Measurements from ENCODE around the gene PYGB. TPM values are rescaled to one million over a fixed set of nuclear protein-coding genes. Genes with fewer than 3 reads are reported as not detected.

PYGB gene
- 27.4 TPM for total RNA-seq
- polyA plus RNA-seq: 52.6 TPM
- long read RNA-seq, donor 1: 0 reads
- long read RNA-seq, donor 2, full-length matches to known transcripts: 9 of 9 reads
- long read RNA-seq, donor 2, partial matches to known transcripts: 0 of 9 reads
- long read RNA-seq, donor 2, other reads (novel, unspliced or antisense): 0 of 9 reads
- long read RNA-seq, donor 3, full-length matches to known transcripts: 8 of 8 reads
- long read RNA-seq, donor 3, partial matches to known transcripts: 0 of 8 reads
- long read RNA-seq, donor 3, other reads (novel, unspliced or antisense): 0 of 8 reads
- long read RNA-seq, donor 4, full-length matches to known transcripts: 4 of 4 reads
- long read RNA-seq, donor 4, partial matches to known transcripts: 0 of 4 reads
- long read RNA-seq, donor 4, other reads (novel, unspliced or antisense): 0 of 4 reads
- long read RNA-seq, donor 5, full-length matches to known transcripts: 2 of 21 reads
- long read RNA-seq, donor 5, partial matches to known transcripts: 8 of 21 reads
- long read RNA-seq, donor 5, other reads (novel, unspliced or antisense): 11 of 21 reads
- long read RNA-seq, donor 6, full-length matches to known transcripts: 7 of 7 reads
- long read RNA-seq, donor 6, partial matches to known transcripts: 0 of 7 reads
- long read RNA-seq, donor 6, other reads (novel, unspliced or antisense): 0 of 7 reads
- long read RNA-seq, donor 7: 0 reads
- long read RNA-seq, donor 8, full-length matches to known transcripts: 2 of 2 reads
- long read RNA-seq, donor 8, partial matches to known transcripts: 0 of 2 reads
- long read RNA-seq, donor 8, other reads (novel, unspliced or antisense): 0 of 2 reads
- long read RNA-seq, donor 9, full-length matches to known transcripts: 3 of 8 reads
- long read RNA-seq, donor 9, partial matches to known transcripts: 0 of 8 reads
- long read RNA-seq, donor 9, other reads (novel, unspliced or antisense): 5 of 8 reads
- long read RNA-seq, donor 10, full-length matches to known transcripts: 3 of 9 reads
- long read RNA-seq, donor 10, partial matches to known transcripts: 0 of 9 reads
- long read RNA-seq, donor 10, other reads (novel, unspliced or antisense): 6 of 9 reads

DNA sequence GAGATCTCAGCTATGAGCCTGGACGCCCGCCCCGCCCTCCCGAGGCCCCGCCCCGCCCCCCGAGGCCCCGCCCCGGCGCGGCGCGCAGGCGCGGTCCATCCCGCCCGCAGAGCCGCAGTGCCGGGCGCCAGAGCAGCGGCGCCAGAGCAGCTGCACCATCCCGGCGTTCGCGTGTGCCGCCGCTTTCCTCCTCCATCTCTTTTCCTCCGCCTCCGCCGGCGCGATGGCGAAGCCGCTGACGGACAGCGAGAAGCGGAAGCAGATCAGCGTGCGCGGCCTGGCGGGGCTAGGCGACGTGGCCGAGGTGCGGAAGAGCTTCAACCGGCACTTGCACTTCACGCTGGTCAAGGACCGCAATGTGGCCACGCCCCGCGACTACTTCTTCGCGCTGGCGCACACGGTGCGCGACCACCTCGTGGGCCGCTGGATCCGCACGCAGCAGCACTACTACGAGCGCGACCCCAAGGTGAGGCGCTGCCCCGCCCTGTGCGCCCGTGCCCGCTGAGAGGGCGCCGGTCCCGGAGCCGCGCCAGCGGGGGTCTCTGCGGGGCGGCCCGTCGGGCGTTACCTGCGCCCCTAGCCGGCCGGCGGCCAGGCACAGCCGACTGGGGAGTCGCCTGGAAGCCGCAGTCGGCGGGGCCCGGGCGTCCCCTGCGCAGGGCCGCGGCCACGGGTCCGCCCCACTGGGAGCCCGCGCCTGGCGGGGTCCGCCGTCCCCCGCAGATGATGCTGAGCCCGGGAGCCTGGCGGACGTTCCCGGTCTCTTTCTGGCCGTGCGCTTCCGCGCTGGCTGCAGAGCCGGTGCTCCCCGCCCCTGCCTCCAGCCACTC, at the start of gene PYGB:
PYGB (plus strand) TSS at position 130 of the 830 bp plus-strand sequence; CDS start at position 224, 94 bp downstream.
- Histone ChIP-seq H3K9me3 (ENCODE audit: control insufficient read depth in 2 of 2, insufficient read depth in 1 of 2, low read length in 1 of 2) (no peaks in the 10 kb centered on the region), H3K36me3 (ENCODE audit: control insufficient read depth in 2 of 2, insufficient read depth in 2 of 2, low read length in 1 of 2) (peaks cover 0 to 3% of the 10 kb centered on the region in 2 donors), H3K27me3 (ENCODE audit: control insufficient read depth in 2 of 2, insufficient read depth in 1 of 2, low read length in 1 of 2) (peaks cover 0 to 15% of the 10 kb centered on the region in 2 donors), H3K27ac (ENCODE audit: low read depth in 1 of 2, low read length in 1 of 2) (peak within 1 kb of the TSS; percentile 57 to 84), H3K4me3 (ENCODE audit: low read length in 2 of 2) (peak within 1 kb of the TSS; percentile 68 to 87), H3K4me1 (ENCODE audit: control insufficient read depth in 2 of 2, insufficient read depth in 2 of 2, low read length in 2 of 2) (peaks cover 13 to 14% of the 10 kb centered on the region in 2 donors)
- under 1% methylated on average over 113 of the region's 113 CpGs for WGBS
- DNase-seq (ENCODE audit: low read depth in 6 of 9, low spot score in 9 of 9): peak; percentile 29 to 83 (median 60)

DNA sequence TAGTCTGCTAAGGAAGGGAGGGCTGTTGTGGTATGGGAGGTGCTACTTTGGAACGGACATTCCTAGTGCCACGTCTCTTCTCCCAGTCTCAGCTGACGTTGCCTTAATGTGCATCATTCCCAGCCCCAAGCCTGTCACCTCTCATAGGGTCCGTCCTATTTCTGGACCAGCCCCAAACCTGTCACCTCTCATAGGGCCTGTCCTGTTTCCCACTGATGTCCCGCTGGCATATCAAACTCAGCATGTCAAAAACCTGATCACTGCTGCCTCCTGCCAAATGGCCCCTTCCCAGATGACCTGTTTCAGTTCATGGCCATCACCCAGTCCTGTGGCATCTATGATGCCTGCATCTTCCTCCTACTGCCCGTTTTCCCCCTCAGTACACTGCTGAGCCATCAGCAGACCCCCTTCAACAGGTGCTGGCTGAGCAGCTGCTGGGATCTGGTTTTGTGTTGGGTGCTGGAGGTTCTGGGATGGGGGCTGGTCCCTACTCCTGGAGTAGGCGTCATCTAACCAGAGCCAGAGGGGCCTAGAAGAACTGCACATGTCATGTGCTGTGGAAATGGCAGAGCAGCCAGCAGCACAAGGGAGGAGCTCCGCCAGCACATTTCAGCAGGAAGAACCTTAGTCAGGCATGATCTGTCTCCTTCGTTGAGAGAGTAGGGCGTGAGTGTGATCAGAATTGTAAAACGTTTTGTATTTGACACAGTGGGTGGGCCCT, 49.1 kb upstream of the PYGB start:
- peaks cover 0 to 10% of the 10 kb centered on the region in 2 donors for H3K9me3 ChIP-seq (ENCODE audit: control insufficient read depth in 2 of 2, insufficient read depth in 1 of 2, low read length in 1 of 2)
- H3K27ac ChIP-seq (ENCODE audit: low read depth in 1 of 2, low read length in 1 of 2): peak overlapping the region in 1 of 2 donors; percentile 25
- 89% methylated on average over 11 of the region's 11 CpGs for WGBS
- H3K36me3 ChIP-seq (ENCODE audit: control insufficient read depth in 2 of 2, insufficient read depth in 2 of 2, low read length in 1 of 2): peaks cover 0 to 6% of the 10 kb centered on the region in 2 donors
- no peak for DNase-seq (ENCODE audit: low read depth in 6 of 9, low spot score in 9 of 9)
- no peak overlapping the region for H3K4me3 ChIP-seq (ENCODE audit: low read length in 2 of 2)
- H3K4me1 ChIP-seq (ENCODE audit: control insufficient read depth in 2 of 2, insufficient read depth in 2 of 2, low read length in 2 of 2): peaks cover 28 to 38% of the 10 kb centered on the region in 2 donors
- H3K27me3 ChIP-seq (ENCODE audit: control insufficient read depth in 2 of 2, insufficient read depth in 1 of 2, low read length in 1 of 2): no peaks in the 10 kb centered on the region

DNA sequence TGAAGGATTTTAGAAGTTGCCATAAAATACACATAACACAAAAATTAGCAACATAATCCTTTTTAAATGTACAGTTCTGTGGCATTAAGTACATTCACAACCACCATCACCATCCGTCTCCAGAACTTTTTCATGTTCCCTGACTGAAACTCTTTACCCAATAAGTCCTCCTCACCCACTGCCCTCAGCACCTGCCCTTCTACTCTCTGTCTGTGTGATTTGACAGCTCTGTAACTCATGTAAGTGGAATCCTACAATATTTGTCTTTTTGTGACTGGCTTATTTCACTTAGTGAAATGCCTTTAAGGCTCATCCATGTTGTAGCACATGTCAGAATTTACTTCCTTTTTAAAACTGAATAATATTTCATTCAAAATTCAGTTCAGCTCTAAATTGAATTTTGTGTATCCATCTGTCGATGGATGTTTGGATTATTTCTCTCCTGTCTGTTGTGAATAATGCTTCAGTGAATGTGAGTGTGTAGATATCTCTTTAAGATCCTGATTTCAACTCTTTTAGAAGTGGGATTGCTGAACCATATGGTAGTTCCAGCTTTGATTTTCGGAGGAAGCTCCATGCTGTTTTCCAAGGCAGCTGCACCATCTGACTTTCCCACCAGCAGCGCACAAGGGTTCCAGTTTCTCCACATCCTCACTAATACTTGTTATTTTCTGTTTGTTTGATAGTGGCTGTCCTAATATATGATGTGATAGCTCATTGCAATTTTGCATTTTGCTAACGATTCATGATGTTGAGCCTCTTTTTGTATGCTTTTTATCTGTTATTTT, 48.2 kb upstream of the PYGB start:
- H3K36me3 ChIP-seq (ENCODE audit: control insufficient read depth in 2 of 2, insufficient read depth in 2 of 2, low read length in 1 of 2): peaks cover 0 to 6% of the 10 kb centered on the region in 2 donors
- peaks cover 26 to 36% of the 10 kb centered on the region in 2 donors for H3K4me1 ChIP-seq (ENCODE audit: control insufficient read depth in 2 of 2, insufficient read depth in 2 of 2, low read length in 2 of 2)
- H3K27ac ChIP-seq (ENCODE audit: low read depth in 1 of 2, low read length in 1 of 2): no peak overlapping the region
- 95% methylated on average over 5 of the region's 5 CpGs for WGBS
- no peak overlapping the region for H3K4me3 ChIP-seq (ENCODE audit: low read length in 2 of 2)
- H3K9me3 ChIP-seq (ENCODE audit: control insufficient read depth in 2 of 2, insufficient read depth in 1 of 2, low read length in 1 of 2): peaks cover 0 to 6% of the 10 kb centered on the region in 2 donors
- no peak for DNase-seq (ENCODE audit: low read depth in 6 of 9, low spot score in 9 of 9)
- no peaks in the 10 kb centered on the region for H3K27me3 ChIP-seq (ENCODE audit: control insufficient read depth in 2 of 2, insufficient read depth in 1 of 2, low read length in 1 of 2)

DNA sequence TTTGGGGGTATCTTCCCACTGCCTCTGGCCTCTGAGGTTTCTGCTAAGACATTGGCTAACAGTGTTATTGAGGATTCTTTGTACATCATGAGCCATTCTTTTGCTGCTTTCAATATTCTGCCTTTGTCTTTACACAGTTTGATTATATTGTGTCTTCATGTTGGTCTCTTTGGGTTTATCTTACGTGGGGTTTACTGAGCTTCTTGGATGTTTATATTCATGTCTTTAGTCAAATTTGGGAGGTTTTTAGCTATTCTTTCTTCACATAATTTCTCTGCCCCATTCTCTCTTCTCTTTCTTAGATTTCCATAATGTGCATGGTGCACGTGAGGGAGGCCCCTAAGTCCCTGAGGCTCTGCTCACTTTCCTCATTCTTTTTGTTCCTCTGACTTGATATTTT, 44.8 kb upstream of the PYGB start:
- WGBS: over 99% methylated on average over 2 of the region's 2 CpGs
- no peak for DNase-seq (ENCODE audit: low read depth in 6 of 9, low spot score in 9 of 9)
- Histone ChIP-seq H3K27me3 (ENCODE audit: control insufficient read depth in 2 of 2, insufficient read depth in 1 of 2, low read length in 1 of 2) (no peaks in the 10 kb centered on the region), H3K4me1 (ENCODE audit: control insufficient read depth in 2 of 2, insufficient read depth in 2 of 2, low read length in 2 of 2) (peaks cover 9 to 11% of the 10 kb centered on the region in 2 donors), H3K36me3 (ENCODE audit: control insufficient read depth in 2 of 2, insufficient read depth in 2 of 2, low read length in 1 of 2) (peaks cover 0 to 20% of the 10 kb centered on the region in 2 donors), H3K9me3 (ENCODE audit: control insufficient read depth in 2 of 2, insufficient read depth in 1 of 2, low read length in 1 of 2) (no peaks in the 10 kb centered on the region), H3K27ac (ENCODE audit: low read depth in 1 of 2, low read length in 1 of 2) (no peak overlapping the region), H3K4me3 (ENCODE audit: low read length in 2 of 2) (no peak overlapping the region)

DNA sequence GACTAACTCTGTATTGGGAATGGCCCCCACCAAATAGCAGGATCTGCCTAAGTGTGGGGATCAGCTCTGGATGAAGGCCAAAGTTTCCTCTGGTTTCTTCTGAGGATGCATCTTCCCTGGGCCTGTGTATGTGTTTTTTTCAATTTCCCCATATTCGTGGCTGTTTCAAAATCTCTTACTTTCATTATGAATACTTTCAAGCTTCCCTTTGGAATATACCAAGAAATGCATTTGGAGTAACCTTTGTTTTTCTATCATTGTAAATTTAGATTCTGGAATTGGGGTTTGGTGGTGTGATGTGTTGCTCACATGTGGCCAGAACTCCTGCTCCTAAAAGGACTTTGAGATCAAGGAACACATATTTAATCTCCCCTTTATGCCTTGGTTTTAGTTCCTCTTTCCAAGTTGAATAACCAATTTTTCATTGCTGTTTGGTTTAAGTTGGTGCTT, 44.0 kb upstream of the PYGB start:
- Histone ChIP-seq H3K27me3 (ENCODE audit: control insufficient read depth in 2 of 2, insufficient read depth in 1 of 2, low read length in 1 of 2) (no peaks in the 10 kb centered on the region), H3K36me3 (ENCODE audit: control insufficient read depth in 2 of 2, insufficient read depth in 2 of 2, low read length in 1 of 2) (peaks cover 0 to 17% of the 10 kb centered on the region in 2 donors), H3K27ac (ENCODE audit: low read depth in 1 of 2, low read length in 1 of 2) (peak overlapping the region in 1 of 2 donors; percentile 22), H3K4me3 (ENCODE audit: low read length in 2 of 2) (no peak overlapping the region), H3K9me3 (ENCODE audit: control insufficient read depth in 2 of 2, insufficient read depth in 1 of 2, low read length in 1 of 2) (no peaks in the 10 kb centered on the region), H3K4me1 (ENCODE audit: control insufficient read depth in 2 of 2, insufficient read depth in 2 of 2, low read length in 2 of 2) (peaks cover 5 to 9% of the 10 kb centered on the region in 2 donors)
- 22% methylated on average over 1 of the region's 1 CpG for WGBS
- no peak for DNase-seq (ENCODE audit: low read depth in 6 of 9, low spot score in 9 of 9)

DNA sequence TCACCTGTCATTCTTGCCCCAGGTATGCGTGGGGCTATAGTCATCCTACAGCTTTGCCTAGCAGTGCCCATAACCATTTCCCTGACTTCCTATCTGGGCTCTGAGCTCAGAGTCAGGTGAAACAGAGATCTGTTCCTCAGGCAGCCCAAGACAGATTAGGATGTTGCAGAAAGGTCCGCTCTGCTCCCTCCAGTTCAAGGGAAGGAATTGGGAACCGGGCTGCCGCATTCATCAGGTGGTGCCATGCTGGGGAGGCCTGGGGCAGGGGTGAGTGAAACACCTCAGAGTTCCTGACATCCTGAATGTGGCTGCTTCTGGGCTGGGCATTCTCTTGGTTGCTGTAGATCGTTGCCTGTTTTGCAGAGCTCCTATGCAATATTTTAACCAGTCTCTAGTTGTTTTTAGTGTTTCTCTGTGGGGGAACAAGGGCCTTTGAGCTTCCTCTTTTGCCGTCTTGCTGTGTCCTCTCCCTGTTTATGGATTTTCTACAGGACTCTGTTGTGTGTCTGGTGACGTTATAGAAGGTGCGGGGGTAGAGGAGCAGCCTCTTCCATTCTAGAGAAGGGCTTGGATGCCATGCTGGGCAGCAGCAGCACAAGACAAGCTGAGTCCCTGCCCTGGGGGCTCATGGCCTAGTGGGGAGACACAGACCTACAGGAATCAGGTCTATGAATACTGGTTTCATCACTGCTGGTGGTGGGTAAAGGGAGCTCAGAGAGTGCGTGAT, 43.2 kb upstream of the PYGB start:
- no peaks in the 10 kb centered on the region for H3K27me3 ChIP-seq (ENCODE audit: control insufficient read depth in 2 of 2, insufficient read depth in 1 of 2, low read length in 1 of 2)
- H3K9me3 ChIP-seq (ENCODE audit: control insufficient read depth in 2 of 2, insufficient read depth in 1 of 2, low read length in 1 of 2): no peaks in the 10 kb centered on the region
- WGBS: 86% methylated on average over 9 of the region's 9 CpGs
- no peak for DNase-seq (ENCODE audit: low read depth in 6 of 9, low spot score in 9 of 9)
- H3K4me3 ChIP-seq (ENCODE audit: low read length in 2 of 2): no peak overlapping the region
- H3K27ac ChIP-seq (ENCODE audit: low read depth in 1 of 2, low read length in 1 of 2): no peak overlapping the region
- H3K36me3 ChIP-seq (ENCODE audit: control insufficient read depth in 2 of 2, insufficient read depth in 2 of 2, low read length in 1 of 2): peaks cover 0 to 14% of the 10 kb centered on the region in 2 donors
- H3K4me1 ChIP-seq (ENCODE audit: control insufficient read depth in 2 of 2, insufficient read depth in 2 of 2, low read length in 2 of 2): peaks cover 0 to 3% of the 10 kb centered on the region in 2 donors

All from thymus (tissue), 14 donors.